ENCODE data around the gene PFDN2. TPM values are rescaled to one million over a fixed set of nuclear protein-coding genes. Genes with fewer than 3 reads are reported as not detected.

The PFDN2 gene
- total RNA-seq, 1 donor from 2014 or later = 43.8 TPM

DNA sequence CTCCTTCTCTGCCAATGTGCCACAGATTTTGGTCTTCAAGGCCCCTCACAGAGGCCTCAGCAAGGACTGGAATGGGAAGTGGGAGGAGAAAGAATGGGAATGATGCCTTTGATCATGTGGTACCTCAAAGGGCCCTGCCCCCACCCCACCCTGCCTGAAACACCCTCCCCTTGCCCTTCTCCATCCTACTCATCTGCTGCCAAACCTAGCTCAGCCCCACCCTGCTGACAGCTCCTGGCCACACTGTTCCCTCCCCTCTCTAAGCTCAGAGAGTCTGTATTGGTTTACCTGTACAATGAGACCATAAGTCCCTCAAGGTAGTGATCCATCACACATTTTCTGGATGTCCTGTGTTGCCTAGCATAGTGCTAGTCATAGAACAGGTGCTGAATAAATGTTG is 41.4 kb downstream of the PFDN2 start:
- Mint-ChIP-seq H3K36me3 (ENCODE audit: low read depth) (no peaks in the 10 kb centered on the region), H3K4me1 (peaks cover 5% of the 10 kb centered on the region), H3K27ac (no peak overlapping the region), H3K4me3 (no peak overlapping the region), H3K9me3 (no peaks in the 10 kb centered on the region), H3K27me3 (peaks cover 2% of the 10 kb centered on the region)
- POLR2A ChIA-PET = interaction anchor here (0.7 to 1.8 kb wide), 2 partner anchors 21 to 107 kb away, joined by 3 to 7 read pairs; partner anchors contain the start of gene KLHDC9
- ATAC-seq (ENCODE audit: low read depth) = no peak
- TF ChIP-seq, protein P1, sequence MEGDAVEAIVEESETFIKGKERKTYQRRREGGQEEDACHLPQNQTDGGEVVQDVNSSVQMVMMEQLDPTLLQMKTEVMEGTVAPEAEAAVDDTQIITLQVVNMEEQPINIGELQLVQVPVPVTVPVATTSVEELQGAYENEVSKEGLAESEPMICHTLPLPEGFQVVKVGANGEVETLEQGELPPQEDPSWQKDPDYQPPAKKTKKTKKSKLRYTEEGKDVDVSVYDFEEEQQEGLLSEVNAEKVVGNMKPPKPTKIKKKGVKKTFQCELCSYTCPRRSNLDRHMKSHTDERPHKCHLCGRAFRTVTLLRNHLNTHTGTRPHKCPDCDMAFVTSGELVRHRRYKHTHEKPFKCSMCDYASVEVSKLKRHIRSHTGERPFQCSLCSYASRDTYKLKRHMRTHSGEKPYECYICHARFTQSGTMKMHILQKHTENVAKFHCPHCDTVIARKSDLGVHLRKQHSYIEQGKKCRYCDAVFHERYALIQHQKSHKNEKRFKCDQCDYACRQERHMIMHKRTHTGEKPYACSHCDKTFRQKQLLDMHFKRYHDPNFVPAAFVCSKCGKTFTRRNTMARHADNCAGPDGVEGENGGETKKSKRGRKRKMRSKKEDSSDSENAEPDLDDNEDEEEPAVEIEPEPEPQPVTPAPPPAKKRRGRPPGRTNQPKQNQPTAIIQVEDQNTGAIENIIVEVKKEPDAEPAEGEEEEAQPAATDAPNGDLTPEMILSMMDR (IDR thresholded peaks at IDR 0.05) = no peak
- intact Hi-C loops (cut with micrococcal nuclease) = loop anchor here (2.0 kb wide), 1 partner anchor 14 kb away; no protein-coding TSS in a partner anchor
- DNase-seq = no peak
- CTCF ChIA-PET = no interaction called here

DNA sequence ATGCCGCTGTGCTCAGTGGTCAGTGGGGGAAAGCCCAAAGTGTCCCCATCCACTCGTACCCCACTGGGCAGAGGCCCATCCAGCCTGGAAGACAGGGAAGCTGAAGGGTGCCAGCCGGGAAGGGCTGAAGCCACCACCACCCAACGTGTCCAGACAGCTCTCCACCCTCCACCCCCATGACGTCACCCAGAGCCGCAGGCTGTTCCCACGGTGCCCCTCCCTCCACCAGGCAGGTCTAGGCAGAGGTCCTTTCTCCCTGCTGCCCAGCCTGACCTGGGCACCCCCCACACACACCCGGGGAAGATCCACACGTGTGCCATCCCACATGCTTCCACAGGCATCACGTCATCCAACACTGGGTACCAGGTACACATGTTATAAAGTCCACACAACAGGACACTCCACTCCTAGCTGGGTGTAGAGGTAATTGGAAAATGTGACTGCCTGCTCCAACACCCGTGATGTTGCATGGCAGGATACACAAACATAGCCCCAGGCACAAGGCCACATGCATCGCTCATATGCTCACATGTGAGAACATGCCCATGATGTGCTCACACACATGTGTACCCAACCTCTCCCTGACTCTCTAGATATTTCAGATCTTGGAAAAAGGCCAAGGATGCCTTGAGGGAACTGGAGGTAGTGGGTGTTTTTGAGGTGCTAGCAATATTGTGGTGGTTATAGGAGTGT is 43.0 kb downstream of the PFDN2 start:
- Mint-ChIP-seq H3K9me3 (no peaks in the 10 kb centered on the region), H3K4me3 (no peak overlapping the region), H3K27me3 (peaks cover 2% of the 10 kb centered on the region), H3K36me3 (ENCODE audit: low read depth) (peaks cover under 1% of the 10 kb centered on the region), H3K4me1 (peaks cover 17% of the 10 kb centered on the region), H3K27ac (no peak overlapping the region)
- ChIA-PET POLR2A (no interaction called here), CTCF (interaction anchor here (1.6 kb wide), 1 partner anchor 23 kb away, joined by 8 read pairs; no protein-coding TSS in a partner anchor)
- DNase-seq (no peak), ATAC-seq (ENCODE audit: low read depth) (no peak)
- intact Hi-C loops (cut with micrococcal nuclease) = no loop called here
- TF ChIP-seq, protein P1 (IDR thresholded peaks at IDR 0.05) = no peak

DNA sequence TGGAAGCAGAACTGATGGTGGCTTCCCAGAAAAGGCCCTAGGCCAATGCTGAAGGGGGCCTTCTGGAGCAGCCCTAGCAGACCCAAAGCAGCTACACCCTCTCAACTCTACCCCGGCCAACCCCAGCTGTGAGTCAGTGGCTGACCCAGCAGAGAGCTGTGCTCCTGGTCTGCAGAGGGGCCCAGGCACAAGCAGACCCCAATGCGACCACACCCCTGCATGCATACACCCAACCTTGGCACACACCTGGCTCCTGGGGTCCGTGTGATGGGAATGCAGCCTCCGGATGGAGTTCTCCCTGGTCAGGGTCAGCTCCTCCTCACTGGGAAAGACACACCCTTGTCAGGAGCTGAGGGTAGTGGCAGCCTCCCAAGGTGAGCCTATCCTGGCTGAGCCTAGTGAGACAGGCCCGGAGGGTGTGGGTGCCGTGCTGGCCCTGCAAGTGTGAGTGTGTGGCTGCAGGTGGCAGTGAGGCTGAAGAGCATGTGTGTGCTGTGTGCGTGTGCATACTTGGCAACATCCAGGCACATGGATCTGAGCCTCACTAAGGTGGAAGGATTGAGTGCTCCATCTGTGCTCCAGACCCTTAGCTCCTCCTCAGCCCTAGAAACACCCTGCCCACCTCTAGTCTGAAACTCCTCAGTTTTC is 44.2 kb downstream of the PFDN2 start:
- no peak overlapping the region for H3K27ac Mint-ChIP-seq

DNA sequence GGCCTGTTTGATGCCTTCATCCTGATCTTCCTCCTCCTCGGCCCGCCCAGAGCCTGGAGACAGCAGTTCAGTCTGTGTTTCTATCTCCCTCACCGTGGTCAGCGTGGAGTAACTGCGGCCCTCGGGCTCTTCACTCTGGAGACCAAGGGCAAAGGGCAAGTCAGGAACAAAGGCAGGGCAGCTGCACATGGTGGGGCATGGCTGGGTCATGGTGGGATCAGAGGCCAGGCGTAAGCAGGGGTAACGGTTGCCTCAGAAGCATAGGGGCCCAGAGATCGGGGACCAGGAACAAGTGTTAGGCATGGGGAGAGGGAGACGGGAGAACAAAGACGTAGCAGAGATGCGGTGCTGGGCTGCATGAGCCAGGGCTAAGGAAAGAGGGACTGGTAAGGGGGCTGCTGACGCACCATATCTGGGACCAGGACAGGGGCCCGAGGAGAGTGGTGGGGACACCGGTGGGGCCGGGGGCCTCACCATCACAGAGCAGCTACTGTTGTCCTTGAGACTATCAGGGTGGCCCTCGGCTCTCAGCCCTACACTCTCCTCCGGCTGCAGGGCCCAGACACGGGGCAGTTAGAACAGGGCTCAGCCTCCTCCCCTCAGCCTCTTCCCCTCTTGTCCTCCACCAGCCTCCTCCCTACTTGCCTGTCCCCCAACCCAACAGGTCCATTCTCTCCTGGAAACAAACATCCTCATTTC is 44.9 kb downstream of the PFDN2 start:
- no peaks in the 10 kb centered on the region for H3K9me3 Mint-ChIP-seq
- TF ChIP-seq, protein P1 (IDR thresholded peaks at IDR 0.05) = no peak
- H3K4me1 Mint-ChIP-seq = peaks cover 29% of the 10 kb centered on the region
- no peaks in the 10 kb centered on the region for H3K27me3 Mint-ChIP-seq
- H3K36me3 Mint-ChIP-seq (ENCODE audit: low read depth) = peaks cover 17% of the 10 kb centered on the region
- intact Hi-C loops (cut with micrococcal nuclease) = loop anchor here (1.0 kb wide), 1 partner anchor 309 kb away; no protein-coding TSS in a partner anchor
- DNase-seq = no peak
- H3K4me3 Mint-ChIP-seq = no peak overlapping the region
- no peak for ATAC-seq (ENCODE audit: low read depth)
- ChIA-PET CTCF (interaction anchor here (1.6 to 6.2 kb wide), 6 partner anchors 20 to 75 kb away, joined by 3 to 95 read pairs (median 12); partner anchors contain the start of genes KLHDC9, NIT1 and PFDN2), POLR2A (interaction anchor here (1.0 to 9.8 kb wide), 3 partner anchors 24 to 109 kb away, joined by 3 to 285 read pairs (median 4); partner anchors contain the start of gene USF1)
- no peak overlapping the region for H3K27ac Mint-ChIP-seq

More for the DNA sequence above, 44.2 kb downstream of the PFDN2 start:
- intact Hi-C loops (cut with micrococcal nuclease) = no loop called here
- POLR2A ChIA-PET = interaction anchor here (9.8 kb wide), 1 partner anchor 28 kb away, joined by 285 read pairs; the partner anchor contains the start of gene USF1
- Mint-ChIP-seq H3K27me3 (no peaks in the 10 kb centered on the region), H3K4me3 (no peak overlapping the region), H3K9me3 (no peaks in the 10 kb centered on the region), H3K4me1 (peaks cover 23% of the 10 kb centered on the region), H3K36me3 (ENCODE audit: low read depth) (peaks cover 11% of the 10 kb centered on the region)
- CTCF ChIA-PET = interaction anchor here (1.6 to 4.6 kb wide), 2 partner anchors 24 to 76 kb away, joined by 8 to 18 read pairs; no protein-coding TSS in a partner anchor
- no peak for DNase-seq
- TF ChIP-seq, protein P1 (IDR thresholded peaks at IDR 0.05) = no peak
- ATAC-seq (ENCODE audit: low read depth) = no peak
